CD4-positive, CD25-positive, alpha-beta regulatory T cell (primary cell): Measurements from ENCODE around the gene TBCEL. TPM values are rescaled to one million over a fixed set of nuclear protein-coding genes. Genes with fewer than 3 reads are reported as not detected.
"Not testable (repeated sequence)": the region's sequence is repeated elsewhere in the genome, so short reads cannot be mapped to it uniquely, and the experiment has no call there.

ENCODE experiments used
- ATAC-seq, 2 donors: fragments of 150-1000 bp; cut with Tn5 transposase; one replicate each; pipeline ENCODE4 v1.10.0; 2021; ENCODE audit warnings: low read depth in 2 of 2, moderate number of reproducible peaks in 2 of 2, moderate library complexity in 1 of 2
- DNase-seq, 3 donors: peaks; one replicate each; pipeline versions ENCODE4 v3.0.0 to v3.0.0-alpha.2; 2012 to 2022; ENCODE audit warnings: mixed read lengths in 1 of 3
- H3K27ac ChIP-seq: one replicate; pipeline ENCODE4 v1.7.0; 2013; ENCODE audit warnings: mild to moderate bottlenecking, low read length; ENCODE audit not compliant: insufficient read depth, poor library complexity, severe bottlenecking
- H3K27me3 ChIP-seq: one replicate; pipeline ENCODE4 v1.7.0; 2013; ENCODE audit warnings: low read length; ENCODE audit not compliant: control insufficient read depth, insufficient read depth
- H3K36me3 ChIP-seq: one replicate; pipeline ENCODE4 v1.7.0; 2013; ENCODE audit warnings: mild to moderate bottlenecking, low read length, moderate library complexity; ENCODE audit not compliant: control insufficient read depth, insufficient read depth
- H3K4me1 ChIP-seq: 2 replicates; pipeline ENCODE4 v1.7.0; 2013; ENCODE audit warnings: mild to moderate bottlenecking, low read length; ENCODE audit not compliant: insufficient read depth, control insufficient read depth, poor library complexity, severe bottlenecking
- H3K4me3 ChIP-seq: one replicate; pipeline ENCODE4 v1.7.0; 2013; ENCODE audit warnings: low read depth, mild to moderate bottlenecking, low read length, moderate library complexity
- H3K9me3 ChIP-seq, 2 experiments: 1 replicate in 1 of 2; 2 replicates in 1 of 2; pipeline ENCODE4 v1.7.0; 2013; ENCODE audit warnings: low read length in 2 of 2, mild to moderate bottlenecking in 1 of 2, moderate library complexity in 1 of 2; ENCODE audit not compliant: control insufficient read depth in 2 of 2
- H3K27ac Mint-ChIP-seq, 3 donors: one replicate each; pipeline ENCODE4 v1.8.0; 2020 to 2022; ENCODE audit warnings: mild to moderate bottlenecking in 3 of 3, mixed read lengths in 3 of 3, moderate library complexity in 2 of 3
- H3K27me3 Mint-ChIP-seq: one replicate; pipeline ENCODE4 v1.8.0; 2022; ENCODE audit warnings: mild to moderate bottlenecking, mixed read lengths
- H3K36me3 Mint-ChIP-seq: one replicate; pipeline ENCODE4 v1.8.0; 2020; ENCODE audit warnings: mixed read lengths
- H3K4me1 Mint-ChIP-seq, 4 donors: one replicate each; pipeline ENCODE4 v1.8.0; 2020 to 2022; ENCODE audit warnings: mixed read lengths in 4 of 4, mild to moderate bottlenecking in 1 of 4
- H3K4me3 Mint-ChIP-seq, 4 donors: one replicate each; pipeline ENCODE4 v1.8.0; 2020 to 2022; ENCODE audit warnings: mild to moderate bottlenecking in 4 of 4, mixed read lengths in 4 of 4, moderate library complexity in 3 of 4
- H3K9me3 Mint-ChIP-seq, 7 donors: one replicate each; pipeline ENCODE4 v1.8.0; 2020 to 2022; ENCODE audit warnings: mixed read lengths in 7 of 7, mild to moderate bottlenecking in 3 of 7, moderate library complexity in 2 of 7
- polyA plus RNA-seq, 4 donors: library from polyadenylated mRNA; unstranded; fragments of 300-500 nt; fragmentation: Illumina TruSeq; gene quantifications; one replicate each; pipeline ENCODE4 v1.2.3, GENCODE V29; 2021
- total RNA-seq: library from RNA; stranded (reverse); gene quantifications from one replicate; pipeline ENCODE4 v1.2.3, GENCODE V29; 2022

Gene TBCEL
- total and polyA plus RNA-seq, 5 donors from 2014 or later = 2.3 to 15.9 (median 4.7) TPM

GRCh38 chr11:121031167-121031566 lies 7.3 kb downstream of the TBCEL start:
- Mint-ChIP-seq H3K4me1 (peaks cover 24 to 35% (median 27%) of the 10 kb centered on the region in 4 donors), H3K36me3 (peaks cover 11% of the 10 kb centered on the region), H3K27me3 (no peaks in the 10 kb centered on the region), H3K27ac (no peak overlapping the region), H3K9me3 (no peaks in the 10 kb centered on the region), H3K4me3 (no peak overlapping the region)
- Histone ChIP-seq H3K9me3 (no peaks in the 10 kb centered on the region), H3K4me1 (no peaks in the 10 kb centered on the region), H3K36me3 (no peaks in the 10 kb centered on the region), H3K27me3 (no peaks in the 10 kb centered on the region), H3K4me3 (no peak overlapping the region), H3K27ac (no peak overlapping the region)
- DNase-seq (no peak), ATAC-seq (no peak)

- H3K9me3 ChIP-seq, H3K4me3 Mint-ChIP-seq, H3K4me3 ChIP-seq, ATAC-seq, H3K27ac ChIP-seq, H3K36me3 ChIP-seq, H3K27ac Mint-ChIP-seq, H3K27me3 Mint-ChIP-seq, DNase-seq, H3K4me1 ChIP-seq, H3K27me3 ChIP-seq, H3K9me3 Mint-ChIP-seq: not testable (repeated sequence)
- peaks cover 19 to 35% (median 27%) of the 10 kb centered on the region in 4 donors for H3K4me1 Mint-ChIP-seq
- peaks cover 13% of the 10 kb centered on the region for H3K36me3 Mint-ChIP-seq
These were observed 7.7 kb downstream of the TBCEL start for GRCh38 chr11:121031648-121032047.

- no peaks in the 10 kb centered on the region for H3K9me3 Mint-ChIP-seq
- no peaks in the 10 kb centered on the region for H3K36me3 ChIP-seq
- no peaks in the 10 kb centered on the region for H3K27me3 ChIP-seq
- H3K4me3 ChIP-seq = no peak overlapping the region
- H3K4me3 Mint-ChIP-seq = no peak overlapping the region
- H3K27ac ChIP-seq = no peak overlapping the region
- peaks cover 13% of the 10 kb centered on the region for H3K36me3 Mint-ChIP-seq
- no peak for ATAC-seq
- no peak overlapping the region for H3K27ac Mint-ChIP-seq
- no peak for DNase-seq
- no peaks in the 10 kb centered on the region for H3K9me3 ChIP-seq
- no peaks in the 10 kb centered on the region for H3K4me1 ChIP-seq
- peaks cover 18 to 30% (median 23%) of the 10 kb centered on the region in 4 donors for H3K4me1 Mint-ChIP-seq
- H3K27me3 Mint-ChIP-seq = no peaks in the 10 kb centered on the region
These were observed 8.6 kb downstream of the TBCEL start for GRCh38 chr11:121032546-121032945.

- H3K9me3 ChIP-seq = no peaks in the 10 kb centered on the region
- H3K27me3 ChIP-seq = no peaks in the 10 kb centered on the region
- DNase-seq (no peak), ATAC-seq (no peak)
- H3K9me3 Mint-ChIP-seq = no peaks in the 10 kb centered on the region
- H3K4me3 Mint-ChIP-seq = no peak overlapping the region
- H3K27me3 Mint-ChIP-seq = no peaks in the 10 kb centered on the region
- no peak overlapping the region for H3K4me3 ChIP-seq
- H3K27ac ChIP-seq = no peak overlapping the region
- no peaks in the 10 kb centered on the region for H3K36me3 ChIP-seq
- no peak overlapping the region for H3K27ac Mint-ChIP-seq
- H3K36me3 Mint-ChIP-seq = peaks cover 17% of the 10 kb centered on the region
- H3K4me1 ChIP-seq = no peaks in the 10 kb centered on the region
- H3K4me1 Mint-ChIP-seq = peaks cover 19 to 28% (median 23%) of the 10 kb centered on the region in 4 donors
These were observed 9.7 kb downstream of the TBCEL start for GRCh38 chr11:121033635-121034034.

GRCh38 chr11:121035169-121035755 lies 11.4 kb downstream of the TBCEL start:
- Histone ChIP-seq H3K27me3 (no peaks in the 10 kb centered on the region), H3K4me1 (no peaks in the 10 kb centered on the region), H3K9me3 (no peaks in the 10 kb centered on the region), H3K4me3 (no peak overlapping the region), H3K27ac (no peak overlapping the region), H3K36me3 (no peaks in the 10 kb centered on the region)
- Mint-ChIP-seq H3K4me1 (peaks cover 10 to 24% (median 14%) of the 10 kb centered on the region in 4 donors), H3K27ac (no peak overlapping the region), H3K36me3 (peaks cover 15% of the 10 kb centered on the region), H3K27me3 (no peaks in the 10 kb centered on the region), H3K4me3 (no peak overlapping the region), H3K9me3 (no peaks in the 10 kb centered on the region)
- ATAC-seq = no peak
- no peak for DNase-seq

GRCh38 chr11:121035780-121036179 lies 11.9 kb downstream of the TBCEL start:
- H3K9me3 Mint-ChIP-seq = no peaks in the 10 kb centered on the region
- H3K36me3 ChIP-seq = no peaks in the 10 kb centered on the region
- peaks cover 6 to 21% (median 12%) of the 10 kb centered on the region in 4 donors for H3K4me1 Mint-ChIP-seq
- DNase-seq (peak in 1 of 3 donors; percentile 3), ATAC-seq (no peak)
- H3K27me3 ChIP-seq = no peaks in the 10 kb centered on the region
- H3K27ac ChIP-seq = no peak overlapping the region
- no peak overlapping the region for H3K4me3 Mint-ChIP-seq
- H3K36me3 Mint-ChIP-seq = peaks cover 13% of the 10 kb centered on the region
- H3K9me3 ChIP-seq = no peaks in the 10 kb centered on the region
- no peaks in the 10 kb centered on the region for H3K27me3 Mint-ChIP-seq
- no peaks in the 10 kb centered on the region for H3K4me1 ChIP-seq
- H3K4me3 ChIP-seq = no peak overlapping the region
- no peak overlapping the region for H3K27ac Mint-ChIP-seq

- ATAC-seq = no peak
- Mint-ChIP-seq H3K27ac (no peak overlapping the region), H3K4me3 (no peak overlapping the region)
These were observed 13.1 kb downstream of the TBCEL start for GRCh38 chr11:121037016-121037415.

GRCh38 chr11:121038648-121039409 lies 14.9 kb downstream of the TBCEL start:
- Mint-ChIP-seq H3K27ac (peak overlapping the region in 1 of 3 donors; percentile 0), H3K4me1 (peaks cover 6 to 17% (median 12%) of the 10 kb centered on the region in 4 donors), H3K4me3 (no peak overlapping the region)

More at GRCh38 chr11:121037016-121037415, 13.1 kb downstream of the TBCEL start:
- no peaks in the 10 kb centered on the region for H3K27me3 Mint-ChIP-seq
- DNase-seq = no peak
- Histone ChIP-seq H3K27ac (no peak overlapping the region), H3K4me3 (no peak overlapping the region), H3K27me3 (no peaks in the 10 kb centered on the region), H3K9me3 (no peaks in the 10 kb centered on the region), H3K36me3 (no peaks in the 10 kb centered on the region), H3K4me1 (no peaks in the 10 kb centered on the region)
- peaks cover 13% of the 10 kb centered on the region for H3K36me3 Mint-ChIP-seq
- no peaks in the 10 kb centered on the region for H3K9me3 Mint-ChIP-seq
- H3K4me1 Mint-ChIP-seq = peaks cover 6 to 21% (median 12%) of the 10 kb centered on the region in 4 donors

More at GRCh38 chr11:121038648-121039409, 14.9 kb downstream of the TBCEL start:
- H3K4me1 ChIP-seq = no peaks in the 10 kb centered on the region
- H3K27me3 ChIP-seq = no peaks in the 10 kb centered on the region
- H3K4me3 ChIP-seq = no peak overlapping the region
- H3K9me3 ChIP-seq = no peaks in the 10 kb centered on the region
- Mint-ChIP-seq H3K9me3 (no peaks in the 10 kb centered on the region), H3K27me3 (no peaks in the 10 kb centered on the region), H3K36me3 (peaks cover 13% of the 10 kb centered on the region)
- H3K27ac ChIP-seq = no peak overlapping the region
- DNase-seq (no peak), ATAC-seq (no peak)
- no peaks in the 10 kb centered on the region for H3K36me3 ChIP-seq
